HFF-Myc (cell line): Measurements from ENCODE around the gene SLC26A9.

Experiments
- DNase-seq: peaks from one replicate; pipeline ENCODE4 v3.0.0-alpha.2; 2011; ENCODE audit warnings: low read depth; ENCODE audit errors: extremely low read depth
- H3K4me3 ChIP-seq: replicated peaks from 2 replicates; pipeline ENCODE4 v1.5.1; 2011; ENCODE audit warnings: low read depth, mild to moderate bottlenecking, control low read depth, low read length
- CTCF ChIP-seq: IDR thresholded peaks from 2 replicates; pipeline ENCODE4 v1.5.1; 2012; ENCODE audit warnings: mild to moderate bottlenecking, low read depth, low read length, control low read depth; ENCODE audit errors: missing control alignments

SLC26A9 gene

GRCh38 chr1:205979301-205979700 lies 36.0 kb upstream of the SLC26A9 start:
- H3K4me3 ChIP-seq = no peak overlapping the region

GRCh38 chr1:205978676-205979075 lies 35.4 kb upstream of the SLC26A9 start:
- no peak for TF ChIP-seq CTCF
- no peak for DNase-seq
- H3K4me3 ChIP-seq = no peak overlapping the region

More at GRCh38 chr1:205979301-205979700, 36.0 kb upstream of the SLC26A9 start:
- TF ChIP-seq CTCF = no peak
- DNase-seq = no peak

- DNase-seq = peak; percentile 55
- no peak overlapping the region for H3K4me3 ChIP-seq
- peak; percentile 99 for TF ChIP-seq CTCF
Observed at GRCh38 chr1:205977402-205978014, 34.3 kb upstream of the SLC26A9 start.

- DNase-seq = no peak
- no peak for TF ChIP-seq CTCF
- no peak overlapping the region for H3K4me3 ChIP-seq
Observed at GRCh38 chr1:205976708-205977401, 33.6 kb upstream of the SLC26A9 start.

- no peak for TF ChIP-seq CTCF
- H3K4me3 ChIP-seq = no peak overlapping the region
- DNase-seq = no peak
Observed at GRCh38 chr1:205976036-205976435, 32.8 kb upstream of the SLC26A9 start.

- TF ChIP-seq CTCF = no peak
- no peak for DNase-seq
- H3K4me3 ChIP-seq = no peak overlapping the region
Observed at GRCh38 chr1:205975387-205975998, 32.2 kb upstream of the SLC26A9 start.

GRCh38 chr1:205974712-205975111 lies 31.5 kb upstream of the SLC26A9 start:
- no peak overlapping the region for H3K4me3 ChIP-seq
- no peak for DNase-seq
- no peak for TF ChIP-seq CTCF
